HepG2 (cell line): ENCODE results near the gene IRAK3. TPM values are rescaled to one million over a fixed set of nuclear protein-coding genes. Genes with fewer than 3 reads are reported as not detected.

ENCODE experiments used
- ATAD3A ChIP-seq: sonication (generic); formaldehyde crosslinking; IDR thresholded peaks from 2 replicates; pipeline ENCODE4 v1.4.0; 2020; ENCODE audit warnings: missing genetic modification reagents
- CREM ChIP-seq, 2 experiments: sonication (generic) in 1 of 2; formaldehyde crosslinking in 1 of 2; IDR thresholded peaks; 2 replicates each; pipeline versions ENCODE4 v1.4.0 to v1.6.1; 2016 to 2020; ENCODE audit warnings: antibody characterized with exemption in 1 of 2, mild to moderate bottlenecking in 1 of 2, missing genetic modification reagents in 1 of 2
- GFI1 ChIP-seq: sonication (generic); formaldehyde crosslinking; IDR thresholded peaks from 2 replicates; pipeline ENCODE4 v1.5.0; 2020; ENCODE audit warnings: missing genetic modification reagents, mild to moderate bottlenecking, borderline replicate concordance
- HCFC1 ChIP-seq: fragments of 150-350 bp; IDR thresholded peaks from 2 replicates; pipeline ENCODE4 v1.6.1; 2014; ENCODE audit warnings: low read depth, low read length
- MAZ ChIP-seq, 2 experiments: sonication (generic) in 1 of 2; formaldehyde crosslinking in 1 of 2; IDR thresholded peaks; 2 replicates each; pipeline versions ENCODE4 v1.5.0 to v1.6.1; 2012 to 2020; ENCODE audit warnings: low read depth in 2 of 2, mild to moderate bottlenecking in 2 of 2, borderline replicate concordance in 1 of 2, improper control_type of control experiment in 1 of 2, low read length in 1 of 2, missing genetic modification reagents in 1 of 2, moderate library complexity in 1 of 2
- MTA3 ChIP-seq: sonication (generic); formaldehyde crosslinking; IDR thresholded peaks from 2 replicates; pipeline ENCODE4 v1.4.0; 2020; ENCODE audit warnings: missing genetic modification reagents
- MXD4 ChIP-seq: IDR thresholded peaks from 2 replicates; pipeline ENCODE4 v1.6.1; 2016; ENCODE audit warnings: mild to moderate bottlenecking, missing biosample characterization, missing genetic modification reagents
- NR2F6 ChIP-seq, 2 experiments: IDR thresholded peaks; 2 replicates each; pipeline ENCODE4 v1.6.1; 2016; ENCODE audit warnings: antibody characterized with exemption in 1 of 2, mild to moderate bottlenecking in 1 of 2
- RFXANK ChIP-seq: IDR thresholded peaks from 2 replicates; pipeline ENCODE4 v1.6.1; 2016
- SKI ChIP-seq: fragments of 450-650 bp; IDR thresholded peaks from one replicate; pipeline ENCODE4 v1.6.1; 2018; ENCODE audit warnings: mild to moderate bottlenecking; ENCODE audit not compliant: partially characterized antibody
- ZNF329 ChIP-seq: sonication (generic); formaldehyde crosslinking; IDR thresholded peaks from 2 replicates; pipeline ENCODE4 v1.9.0; 2021; ENCODE audit warnings: low read depth, mild to moderate bottlenecking, missing genetic modification reagents
- ZNF367 ChIP-seq: sonication (generic); formaldehyde crosslinking; IDR thresholded peaks from 2 replicates; pipeline ENCODE4 v1.4.0; 2020; ENCODE audit warnings: missing genetic modification reagents, borderline replicate concordance
- ZNF589 ChIP-seq: sonication (generic); formaldehyde crosslinking; conservative IDR thresholded peaks from 2 replicates; pipeline ENCODE4 v1.8.0; 2022; ENCODE audit warnings: mild to moderate bottlenecking, moderate library complexity, missing genetic modification reagents
- polyA plus RNA-seq, 8 experiments: library from polyadenylated mRNA; depleted of rRNA in 3 of 8; stranded (reverse) in 7 of 8; unstranded in 1 of 8; fragments of >200 nt; fragmentation: Illumina TruSeq in 4 of 8; extraction: Trizol in 4 of 8; gene quantifications; 2 replicates each; pipeline versions ENCODE4 v1.2.1 to v1.2.3, GENCODE V29; 2011 to 2016; ENCODE audit warnings: low read depth in 4 of 8, missing spikeins in 1 of 8, mixed read lengths in 1 of 8; ENCODE audit not compliant: insufficient read depth in 1 of 8
- total RNA-seq, 5 experiments: library from RNA; depleted of rRNA; stranded (reverse); fragments of >200 nt; fragmentation: Illumina TruSeq; extraction: Trizol; gene quantifications; 2 replicates each; pipeline ENCODE4 v1.2.3, GENCODE V29; 2016; ENCODE audit warnings: low read depth in 1 of 5
- TF ChIP-seq, protein P1 (sequence below): sonication (generic); formaldehyde crosslinking; IDR thresholded peaks from 2 replicates; pipeline ENCODE4 v1.5.0; 2020; ENCODE audit warnings: mild to moderate bottlenecking, missing genetic modification reagents
- TF ChIP-seq, protein P2 (sequence below): sonication (generic); formaldehyde crosslinking; IDR thresholded peaks from 2 replicates; pipeline ENCODE4 v1.8.0; 2022; ENCODE audit warnings: missing genetic modification reagents, mild to moderate bottlenecking, borderline replicate concordance
- TF ChIP-seq, protein P3 (sequence below): sonication (generic); formaldehyde crosslinking; IDR thresholded peaks from 2 replicates; pipeline ENCODE4 v1.5.1; 2020; ENCODE audit warnings: missing genetic modification reagents, mild to moderate bottlenecking, borderline replicate concordance
- TF ChIP-seq, protein P4 (sequence below): sonication (generic); formaldehyde crosslinking; IDR thresholded peaks from 2 replicates; pipeline ENCODE4 v1.5.0; 2020; ENCODE audit warnings: mild to moderate bottlenecking, low read depth, missing genetic modification reagents, borderline replicate concordance
- TF ChIP-seq, protein P5 (sequence below): IDR thresholded peaks from 2 replicates; pipeline ENCODE4 v1.6.1; 2016; ENCODE audit warnings: missing compliant biosample characterization, missing genetic modification reagents, borderline replicate concordance
- TF ChIP-seq, protein P6 (sequence below): IDR thresholded peaks from 2 replicates; pipeline ENCODE4 v1.6.1; 2016; ENCODE audit warnings: missing compliant biosample characterization, missing genetic modification reagents, borderline replicate concordance

The IRAK3 gene
- total and polyA plus RNA-seq, 2 of the 13 experiments (the other 11 are each of a cell fraction or from before 2014, with no cell fraction given) = 0.01 TPM; not detected in 1

DNA sequence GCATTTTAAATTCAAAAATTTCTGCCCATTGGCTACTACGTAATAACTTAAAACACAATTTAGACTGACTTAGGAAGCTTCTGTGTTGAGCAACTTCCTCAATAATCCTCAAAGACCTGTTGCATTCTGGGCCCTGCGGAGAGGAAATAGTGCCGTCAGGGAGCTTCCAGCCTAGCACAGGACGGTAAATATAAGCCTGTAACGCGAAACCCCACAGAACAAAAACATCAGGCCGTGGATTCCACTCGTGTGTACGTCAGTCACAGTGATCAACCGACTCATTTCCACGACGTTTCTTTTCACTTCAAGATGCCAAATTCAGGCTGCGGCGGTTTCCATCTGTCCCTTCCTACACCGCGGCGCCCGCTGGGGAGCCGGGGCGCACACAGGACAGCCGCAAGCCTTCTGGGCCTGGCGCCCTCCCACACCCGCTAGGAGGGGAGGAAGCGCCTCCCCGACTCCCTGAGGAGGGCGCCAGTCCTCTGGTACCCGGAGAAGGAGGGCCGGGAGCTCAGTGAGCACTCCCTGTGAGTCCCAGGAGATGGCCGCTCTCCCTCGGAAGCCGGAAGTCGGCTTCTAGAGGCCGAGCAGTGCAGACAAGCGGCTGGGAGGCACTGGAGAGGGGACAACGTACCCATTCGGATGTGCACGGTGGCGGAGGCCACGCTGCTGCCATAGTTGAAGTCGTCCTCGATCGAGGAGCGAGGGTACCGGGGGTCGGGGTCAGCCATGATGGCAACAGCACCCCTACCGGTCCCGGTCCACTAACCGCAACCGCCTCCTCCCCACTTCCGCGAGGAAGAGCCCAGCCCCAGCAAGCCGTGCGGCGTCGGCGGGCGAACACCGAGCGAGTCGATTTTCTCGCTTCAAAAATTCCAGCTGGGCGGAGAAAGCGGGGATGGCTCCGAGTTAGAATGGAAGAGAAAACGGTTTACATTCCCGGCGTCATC lies 19.5 kb upstream of the IRAK3 start, which contains the start of gene TMBIM4 (continued):
- TF ChIP-seq HCFC1 (peak; percentile 30; the same call in 1 of the 2 replicates), GFI1 (CRISPR knock-in tag) (no peak; the same call in 1 of the 2 replicates), CREM (IDR thresholded peaks at IDR 0.05) (peak; percentile 49; the same call in 1 of the 2 replicates), CREM (CRISPR knock-in tag; IDR thresholded peaks at IDR 0.05) (peak; percentile 38; the same call in 1 of the 2 replicates), MAZ (IDR thresholded peaks at IDR 0.05; ENCODE audit: borderline replicate concordance, low read depth, low read length) (no peak), MAZ (CRISPR knock-in tag; IDR thresholded peaks at IDR 0.05; ENCODE audit: low read depth) (peak; percentile 92), NR2F6 (IDR thresholded peaks at IDR 0.05) (no peak; the same call in 1 of the 2 replicates), NR2F6 (CRISPR knock-in tag; IDR thresholded peaks at IDR 0.05) (no peak), ZNF367 (CRISPR knock-in tag) (peak; percentile 66; the same call in 1 of the 2 replicates), MXD4 (CRISPR knock-in tag) (no peak; the same call in 1 of the 2 replicates), RFXANK (no peak), ZNF329 (CRISPR knock-in tag) (no peak), SKI (peak; percentile 44), ATAD3A (CRISPR knock-in tag) (no peak), MTA3 (no peak), ZNF589 (CRISPR knock-in tag) (no peak)
- TF ChIP-seq, protein P1, sequence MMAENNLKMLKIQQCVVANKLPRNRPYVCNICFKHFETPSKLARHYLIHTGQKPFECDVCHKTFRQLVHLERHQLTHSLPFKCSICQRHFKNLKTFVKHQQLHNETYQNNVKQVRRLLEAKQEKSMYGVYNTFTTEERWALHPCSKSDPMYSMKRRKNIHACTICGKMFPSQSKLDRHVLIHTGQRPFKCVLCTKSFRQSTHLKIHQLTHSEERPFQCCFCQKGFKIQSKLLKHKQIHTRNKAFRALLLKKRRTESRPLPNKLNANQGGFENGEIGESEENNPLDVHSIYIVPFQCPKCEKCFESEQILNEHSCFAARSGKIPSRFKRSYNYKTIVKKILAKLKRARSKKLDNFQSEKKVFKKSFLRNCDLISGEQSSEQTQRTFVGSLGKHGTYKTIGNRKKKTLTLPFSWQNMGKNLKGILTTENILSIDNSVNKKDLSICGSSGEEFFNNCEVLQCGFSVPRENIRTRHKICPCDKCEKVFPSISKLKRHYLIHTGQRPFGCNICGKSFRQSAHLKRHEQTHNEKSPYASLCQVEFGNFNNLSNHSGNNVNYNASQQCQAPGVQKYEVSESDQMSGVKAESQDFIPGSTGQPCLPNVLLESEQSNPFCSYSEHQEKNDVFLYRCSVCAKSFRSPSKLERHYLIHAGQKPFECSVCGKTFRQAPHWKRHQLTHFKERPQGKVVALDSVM (CRISPR knock-in tag) = peak; percentile 64
- TF ChIP-seq, protein P2, sequence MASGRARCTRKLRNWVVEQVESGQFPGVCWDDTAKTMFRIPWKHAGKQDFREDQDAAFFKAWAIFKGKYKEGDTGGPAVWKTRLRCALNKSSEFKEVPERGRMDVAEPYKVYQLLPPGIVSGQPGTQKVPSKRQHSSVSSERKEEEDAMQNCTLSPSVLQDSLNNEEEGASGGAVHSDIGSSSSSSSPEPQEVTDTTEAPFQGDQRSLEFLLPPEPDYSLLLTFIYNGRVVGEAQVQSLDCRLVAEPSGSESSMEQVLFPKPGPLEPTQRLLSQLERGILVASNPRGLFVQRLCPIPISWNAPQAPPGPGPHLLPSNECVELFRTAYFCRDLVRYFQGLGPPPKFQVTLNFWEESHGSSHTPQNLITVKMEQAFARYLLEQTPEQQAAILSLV (CRISPR knock-in tag) = peak; percentile 78; the same call in 1 of the 2 replicates
- TF ChIP-seq, protein P3, sequence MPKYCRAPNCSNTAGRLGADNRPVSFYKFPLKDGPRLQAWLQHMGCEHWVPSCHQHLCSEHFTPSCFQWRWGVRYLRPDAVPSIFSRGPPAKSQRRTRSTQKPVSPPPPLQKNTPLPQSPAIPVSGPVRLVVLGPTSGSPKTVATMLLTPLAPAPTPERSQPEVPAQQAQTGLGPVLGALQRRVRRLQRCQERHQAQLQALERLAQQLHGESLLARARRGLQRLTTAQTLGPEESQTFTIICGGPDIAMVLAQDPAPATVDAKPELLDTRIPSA = peak; percentile 73; the same call in 1 of the 2 replicates
- TF ChIP-seq, protein P4, sequence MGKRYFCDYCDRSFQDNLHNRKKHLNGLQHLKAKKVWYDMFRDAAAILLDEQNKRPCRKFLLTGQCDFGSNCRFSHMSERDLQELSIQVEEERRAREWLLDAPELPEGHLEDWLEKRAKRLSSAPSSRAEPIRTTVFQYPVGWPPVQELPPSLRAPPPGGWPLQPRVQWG (CRISPR knock-in tag) = no peak
- TF ChIP-seq, protein P5, sequence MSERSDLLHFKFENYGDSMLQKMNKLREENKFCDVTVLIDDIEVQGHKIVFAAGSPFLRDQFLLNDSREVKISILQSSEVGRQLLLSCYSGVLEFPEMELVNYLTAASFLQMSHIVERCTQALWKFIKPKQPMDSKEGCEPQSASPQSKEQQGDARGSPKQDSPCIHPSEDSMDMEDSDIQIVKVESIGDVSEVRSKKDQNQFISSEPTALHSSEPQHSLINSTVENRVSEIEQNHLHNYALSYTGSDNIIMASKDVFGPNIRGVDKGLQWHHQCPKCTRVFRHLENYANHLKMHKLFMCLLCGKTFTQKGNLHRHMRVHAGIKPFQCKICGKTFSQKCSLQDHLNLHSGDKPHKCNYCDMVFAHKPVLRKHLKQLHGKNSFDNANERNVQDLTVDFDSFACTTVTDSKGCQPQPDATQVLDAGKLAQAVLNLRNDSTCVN (CRISPR knock-in tag) = peak; percentile 36; the same call in 1 of the 2 replicates
- TF ChIP-seq, protein P6, sequence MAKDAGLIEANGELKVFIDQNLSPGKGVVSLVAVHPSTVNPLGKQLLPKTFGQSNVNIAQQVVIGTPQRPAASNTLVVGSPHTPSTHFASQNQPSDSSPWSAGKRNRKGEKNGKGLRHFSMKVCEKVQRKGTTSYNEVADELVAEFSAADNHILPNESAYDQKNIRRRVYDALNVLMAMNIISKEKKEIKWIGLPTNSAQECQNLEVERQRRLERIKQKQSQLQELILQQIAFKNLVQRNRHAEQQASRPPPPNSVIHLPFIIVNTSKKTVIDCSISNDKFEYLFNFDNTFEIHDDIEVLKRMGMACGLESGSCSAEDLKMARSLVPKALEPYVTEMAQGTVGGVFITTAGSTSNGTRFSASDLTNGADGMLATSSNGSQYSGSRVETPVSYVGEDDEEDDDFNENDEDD (CRISPR knock-in tag) = peak; percentile 65; the same call in 1 of the 2 replicates
